Measurements from ENCODE around the gene KDM6A.

The KDM6A gene

GRCh38 chrX:44962944-44963343, 90.0 kb downstream of the KDM6A start:
- no peak overlapping the region for H3K9ac ChIP-seq (ENCODE audit: low read depth, low read length)
- no peak overlapping the region for H3K4me3 ChIP-seq (ENCODE audit: low read length)
- H3K27ac ChIP-seq (ENCODE audit: low read depth, low read length), result no peak overlapping the region
- no peaks in the 10 kb centered on the region for H3K9me3 ChIP-seq (ENCODE audit: insufficient read depth, low read depth, low read length)
- H3K4me1 ChIP-seq (ENCODE audit: insufficient read depth, low read length), result no peaks in the 10 kb centered on the region; the same call in 1 of the 2 replicates
- WGBS, result 94% methylated on average over 4 of the region's 5 CpGs
- H3K27me3 ChIP-seq (ENCODE audit: insufficient read depth, low read length), result no peaks in the 10 kb centered on the region
- peaks cover 56% of the 10 kb centered on the region for H3K36me3 ChIP-seq (ENCODE audit: insufficient read depth, low read length)

GRCh38 chrX:44967221-44967620, 94.2 kb downstream of the KDM6A start:
- H3K9me3 ChIP-seq (ENCODE audit: insufficient read depth, low read depth, low read length), result no peaks in the 10 kb centered on the region
- no peaks in the 10 kb centered on the region for H3K4me1 ChIP-seq (ENCODE audit: insufficient read depth, low read length)
- no peak overlapping the region for H3K9ac ChIP-seq (ENCODE audit: low read depth, low read length)
- H3K27me3 ChIP-seq (ENCODE audit: insufficient read depth, low read length), result no peaks in the 10 kb centered on the region
- 100% methylated on average over 1 of the region's 1 CpG for WGBS
- H3K36me3 ChIP-seq (ENCODE audit: insufficient read depth, low read length), result peaks cover 63% of the 10 kb centered on the region
- no peak overlapping the region for H3K4me3 ChIP-seq (ENCODE audit: low read length)
- no peak overlapping the region for H3K27ac ChIP-seq (ENCODE audit: low read depth, low read length)

- H3K27me3 ChIP-seq (ENCODE audit: insufficient read depth, low read length), result no peaks in the 10 kb centered on the region
- no peak overlapping the region for H3K9ac ChIP-seq (ENCODE audit: low read depth, low read length)
- no peaks in the 10 kb centered on the region for H3K4me1 ChIP-seq (ENCODE audit: insufficient read depth, low read length)
- WGBS, result 90% methylated on average over 3 of the region's 3 CpGs
- no peak overlapping the region for H3K4me3 ChIP-seq (ENCODE audit: low read length)
- H3K36me3 ChIP-seq (ENCODE audit: insufficient read depth, low read length), result peaks cover 57% of the 10 kb centered on the region
- no peak overlapping the region for H3K27ac ChIP-seq (ENCODE audit: low read depth, low read length)
- 0 out of 2 replicates have a peak, but pooled peaks cover 10% of the 10 kb centered on the region for H3K9me3 ChIP-seq (ENCODE audit: insufficient read depth, low read depth, low read length)
These were observed 97.7 kb downstream of the KDM6A start for GRCh38 chrX:44970709-44971108.

- no peaks in the 10 kb centered on the region for H3K27me3 ChIP-seq (ENCODE audit: insufficient read depth, low read length)
- H3K9ac ChIP-seq (ENCODE audit: low read depth, low read length), result no peak overlapping the region
- 85% methylated on average over 8 of the region's 8 CpGs for WGBS
- H3K9me3 ChIP-seq (ENCODE audit: insufficient read depth, low read depth, low read length), result 0 out of 2 replicates have a peak, but pooled peaks cover 13% of the 10 kb centered on the region
- H3K4me1 ChIP-seq (ENCODE audit: insufficient read depth, low read length), result no peaks in the 10 kb centered on the region
- no peak overlapping the region for H3K4me3 ChIP-seq (ENCODE audit: low read length)
- peaks cover 62% of the 10 kb centered on the region for H3K36me3 ChIP-seq (ENCODE audit: insufficient read depth, low read length)
- no peak overlapping the region for H3K27ac ChIP-seq (ENCODE audit: low read depth, low read length)
These were observed 98.7 kb downstream of the KDM6A start for GRCh38 chrX:44971674-44972073.

- WGBS, result 77% methylated on average over 2 of the region's 2 CpGs
- Histone ChIP-seq H3K27me3 (ENCODE audit: insufficient read depth, low read length) (no peaks in the 10 kb centered on the region), H3K9ac (ENCODE audit: low read depth, low read length) (no peak overlapping the region), H3K36me3 (ENCODE audit: insufficient read depth, low read length) (peaks cover 66% of the 10 kb centered on the region), H3K4me1 (ENCODE audit: insufficient read depth, low read length) (no peaks in the 10 kb centered on the region), H3K4me3 (ENCODE audit: low read length) (no peak overlapping the region), H3K27ac (ENCODE audit: low read depth, low read length) (no peak overlapping the region), H3K9me3 (ENCODE audit: insufficient read depth, low read depth, low read length) (0 out of 2 replicates have a peak, but pooled peaks cover 13% of the 10 kb centered on the region)
These were observed 99.1 kb downstream of the KDM6A start for GRCh38 chrX:44972132-44972531.

- no peak overlapping the region for H3K4me3 ChIP-seq (ENCODE audit: low read length)
- 0 out of 2 replicates have a peak, but pooled peaks cover 13% of the 10 kb centered on the region for H3K9me3 ChIP-seq (ENCODE audit: insufficient read depth, low read depth, low read length)
- no peak overlapping the region for H3K9ac ChIP-seq (ENCODE audit: low read depth, low read length)
- no CpG with 5 or more reads among the region's 5 CpGs for WGBS
- H3K36me3 ChIP-seq (ENCODE audit: insufficient read depth, low read length), result peaks cover 59% of the 10 kb centered on the region
- no peaks in the 10 kb centered on the region for H3K27me3 ChIP-seq (ENCODE audit: insufficient read depth, low read length)
- no peaks in the 10 kb centered on the region for H3K4me1 ChIP-seq (ENCODE audit: insufficient read depth, low read length)
- no peak overlapping the region for H3K27ac ChIP-seq (ENCODE audit: low read depth, low read length)
These were observed 100.5 kb downstream of the KDM6A start for GRCh38 chrX:44973420-44973932.

- 92% methylated on average over 1 of the region's 2 CpGs for WGBS
- Histone ChIP-seq H3K36me3 (ENCODE audit: insufficient read depth, low read length) (peaks cover 59% of the 10 kb centered on the region), H3K9me3 (ENCODE audit: insufficient read depth, low read depth, low read length) (0 out of 2 replicates have a peak, but pooled peaks cover 13% of the 10 kb centered on the region), H3K27ac (ENCODE audit: low read depth, low read length) (no peak overlapping the region), H3K27me3 (ENCODE audit: insufficient read depth, low read length) (no peaks in the 10 kb centered on the region), H3K4me3 (ENCODE audit: low read length) (no peak overlapping the region), H3K9ac (ENCODE audit: low read depth, low read length) (no peak overlapping the region), H3K4me1 (ENCODE audit: insufficient read depth, low read length) (no peaks in the 10 kb centered on the region)
These were observed 101.5 kb downstream of the KDM6A start for GRCh38 chrX:44974451-44974850.

GRCh38 chrX:44975666-44976263, 102.8 kb downstream of the KDM6A start:
- Histone ChIP-seq H3K4me3 (ENCODE audit: low read length) (no peak overlapping the region), H3K9me3 (ENCODE audit: insufficient read depth, low read depth, low read length) (0 out of 2 replicates have a peak, but pooled peaks cover 13% of the 10 kb centered on the region), H3K36me3 (ENCODE audit: insufficient read depth, low read length) (peaks cover 50% of the 10 kb centered on the region), H3K27me3 (ENCODE audit: insufficient read depth, low read length) (no peaks in the 10 kb centered on the region), H3K27ac (ENCODE audit: low read depth, low read length) (no peak overlapping the region), H3K9ac (ENCODE audit: low read depth, low read length) (no peak overlapping the region), H3K4me1 (ENCODE audit: insufficient read depth, low read length) (no peaks in the 10 kb centered on the region)

- Histone ChIP-seq H3K36me3 (ENCODE audit: insufficient read depth, low read length) (peaks cover 32% of the 10 kb centered on the region), H3K9me3 (ENCODE audit: insufficient read depth, low read depth, low read length) (0 out of 2 replicates have a peak, but pooled peaks cover 13% of the 10 kb centered on the region), H3K4me1 (ENCODE audit: insufficient read depth, low read length) (no peaks in the 10 kb centered on the region), H3K27me3 (ENCODE audit: insufficient read depth, low read length) (no peaks in the 10 kb centered on the region), H3K9ac (ENCODE audit: low read depth, low read length) (no peak overlapping the region), H3K27ac (ENCODE audit: low read depth, low read length) (no peak overlapping the region), H3K4me3 (ENCODE audit: low read length) (no peak overlapping the region)
- 99% methylated on average over 3 of the region's 3 CpGs for WGBS
These were observed 106.0 kb downstream of the KDM6A start for GRCh38 chrX:44978976-44979375.

GRCh38 chrX:44980403-44980802, 107.4 kb downstream of the KDM6A start:
- WGBS, result 100% methylated on average over 2 of the region's 6 CpGs

GRCh38 chrX:44980883-44981282, 107.9 kb downstream of the KDM6A start:
- no peaks in the 10 kb centered on the region for H3K4me1 ChIP-seq (ENCODE audit: insufficient read depth, low read length)
- WGBS, result 94% methylated on average over 1 of the region's 2 CpGs
- 0 out of 2 replicates have a peak, but pooled peaks cover 1% of the 10 kb centered on the region for H3K9me3 ChIP-seq (ENCODE audit: insufficient read depth, low read depth, low read length)
- peaks cover 13% of the 10 kb centered on the region; the same call in 1 of the 2 replicates for H3K36me3 ChIP-seq (ENCODE audit: insufficient read depth, low read length)
- H3K9ac ChIP-seq (ENCODE audit: low read depth, low read length), result no peak overlapping the region
- H3K4me3 ChIP-seq (ENCODE audit: low read length), result no peak overlapping the region
- no peaks in the 10 kb centered on the region for H3K27me3 ChIP-seq (ENCODE audit: insufficient read depth, low read length)
- H3K27ac ChIP-seq (ENCODE audit: low read depth, low read length), result no peak overlapping the region

More at GRCh38 chrX:44980403-44980802, 107.4 kb downstream of the KDM6A start:
- H3K27me3 ChIP-seq (ENCODE audit: insufficient read depth, low read length), result no peaks in the 10 kb centered on the region
- H3K9me3 ChIP-seq (ENCODE audit: insufficient read depth, low read depth, low read length), result 0 out of 2 replicates have a peak, but pooled peaks cover 6% of the 10 kb centered on the region
- H3K9ac ChIP-seq (ENCODE audit: low read depth, low read length), result no peak overlapping the region
- H3K27ac ChIP-seq (ENCODE audit: low read depth, low read length), result no peak overlapping the region
- H3K4me3 ChIP-seq (ENCODE audit: low read length), result no peak overlapping the region
- peaks cover 17% of the 10 kb centered on the region; the same call in 1 of the 2 replicates for H3K36me3 ChIP-seq (ENCODE audit: insufficient read depth, low read length)
- no peaks in the 10 kb centered on the region for H3K4me1 ChIP-seq (ENCODE audit: insufficient read depth, low read length)
